Keratinocyte (primary cell): ENCODE measurements around the gene PCK2. TPM values are rescaled to one million over a fixed set of nuclear protein-coding genes. Genes with fewer than 3 reads are reported as not detected.

ENCODE experiments used
- DNase-seq: peaks from one replicate; pipeline ENCODE4 v3.0.0-alpha.2; 2011; ENCODE audit warnings: low read depth, missing footprints, low spot score
- FAIRE-seq: peaks from 2 replicates; lab custom pipeline; 2011; peaks lifted over from hg19 to GRCh38; lab: Jason Lieb, UNC
- H2AFZ ChIP-seq: 2 replicates; pipeline ENCODE4 v1.6.0; 2012; ENCODE audit warnings: low read length, control low read depth, inconsistent platforms; ENCODE audit not compliant: control insufficient read depth
- H3K27ac ChIP-seq: 2 replicates; pipeline ENCODE4 v1.5.1; 2011; ENCODE audit warnings: low read length; ENCODE audit not compliant: control insufficient read depth, insufficient read depth
- H3K27me3 ChIP-seq: 3 replicates; pipeline ENCODE4 v1.6.0; 2011; ENCODE audit warnings: low read length; ENCODE audit not compliant: control insufficient read depth, insufficient read depth; ENCODE audit errors: extremely low read depth
- H3K36me3 ChIP-seq, 2 experiments: 2 replicates in 1 of 2; 3 replicates in 1 of 2; pipeline ENCODE4 v1.5.1; 2011; ENCODE audit warnings: low read length in 2 of 2, mild to moderate bottlenecking in 1 of 2; ENCODE audit not compliant: control insufficient read depth in 2 of 2, insufficient read depth in 2 of 2; ENCODE audit errors: extremely low read depth in 1 of 2
- H3K4me1 ChIP-seq: 3 replicates; pipeline ENCODE4 v1.5.1; 2011; ENCODE audit warnings: low read length; ENCODE audit not compliant: control insufficient read depth, insufficient read depth; ENCODE audit errors: extremely low read depth
- H3K4me2 ChIP-seq: 3 replicates; pipeline ENCODE4 v1.6.0; 2011; ENCODE audit warnings: low read depth, low read length; ENCODE audit not compliant: control insufficient read depth, insufficient read depth; ENCODE audit errors: extremely low read depth
- H3K4me3 ChIP-seq, 3 experiments: fragments of 200-600 bp in 1 of 3; sonication (generic) in 1 of 3; 2 replicates in 2 of 3; 3 replicates in 1 of 3; pipeline ENCODE4 v1.5.1; 2011 to 2016; ENCODE audit warnings: low read length in 3 of 3, mild to moderate bottlenecking in 3 of 3, control low read depth in 2 of 3, inconsistent platforms in 1 of 3, low read depth in 1 of 3, mixed read lengths in 1 of 3, mixed run types in 1 of 3, moderate library complexity in 1 of 3; ENCODE audit not compliant: control insufficient read depth in 2 of 3, insufficient read depth in 2 of 3; ENCODE audit errors: extremely low read depth in 1 of 3
- H3K79me2 ChIP-seq: 2 replicates; pipeline ENCODE4 v1.6.0; 2012; ENCODE audit warnings: low read length; ENCODE audit not compliant: control insufficient read depth, insufficient read depth
- H3K9ac ChIP-seq: 3 replicates; pipeline ENCODE4 v1.6.0; 2011; ENCODE audit warnings: low read length; ENCODE audit not compliant: control insufficient read depth, insufficient read depth; ENCODE audit errors: extremely low read depth
- H3K9me1 ChIP-seq: 3 replicates; pipeline ENCODE4 v1.6.0; 2011; ENCODE audit warnings: low read length; ENCODE audit not compliant: control insufficient read depth, insufficient read depth; ENCODE audit errors: extremely low read depth
- H3K9me3 ChIP-seq: 2 replicates; pipeline ENCODE4 v1.5.1; 2012; ENCODE audit warnings: low read depth, low read length; ENCODE audit not compliant: control insufficient read depth
- H4K20me1 ChIP-seq: 3 replicates; pipeline ENCODE4 v1.6.0; 2011; ENCODE audit warnings: low read length; ENCODE audit not compliant: control insufficient read depth, insufficient read depth; ENCODE audit errors: extremely low read depth
- EZH2 ChIP-seq: IDR thresholded peaks from one replicate; pipeline ENCODE4 v1.6.1; 2012; ENCODE audit warnings: inconsistent platforms, mild to moderate bottlenecking, low read length, moderate library complexity
- dilution Hi-C: fragments of 300-500 bp; cut with MboI; formaldehyde crosslinking; loops from one replicate; pipeline ENCODE4 v1.7.0; 2020; ENCODE audit warnings: low sequenced_read_pairs; ENCODE audit not compliant: extremely low pct_ligation_motif_present
- polyA plus RNA-seq, 5 experiments: library from polyadenylated mRNA; depleted of rRNA in 3 of 5; stranded (reverse) in 3 of 5; stranded (forward) in 1 of 5; unstranded in 1 of 5; fragments of >200 nt; gene quantifications; 1 replicate in 1 of 5; 2 replicates in 3 of 5; 3 replicates in 1 of 5; pipeline versions ENCODE4 v1.2.1 to v1.2.3, GENCODE V29; 2011 to 2012; ENCODE audit warnings: missing spikeins in 2 of 5, low read depth in 1 of 5, low replicate concordance in 1 of 5
- TF ChIP-seq, protein P1 (sequence below), 3 experiments: IDR thresholded peaks in 1 of 3; conservative IDR thresholded peaks in 1 of 3; optimal IDR thresholded peaks in 1 of 3; 2 replicates in 2 of 3; 3 replicates in 1 of 3; pipeline versions ENCODE3 to v1.5.1; 2011; ENCODE audit warnings: low read length in 3 of 3, mild to moderate bottlenecking in 3 of 3, moderate library complexity in 2 of 3, control low read depth in 1 of 3, inconsistent platforms in 1 of 3; ENCODE audit not compliant: insufficient read depth in 2 of 3; ENCODE audit errors: extremely low read depth in 1 of 3

The PCK2 gene
- polyA plus RNA-seq, 1 donor (not counting 4 experiments of a cell fraction or from before 2014, with no cell fraction given): 16.6 TPM

DNA sequence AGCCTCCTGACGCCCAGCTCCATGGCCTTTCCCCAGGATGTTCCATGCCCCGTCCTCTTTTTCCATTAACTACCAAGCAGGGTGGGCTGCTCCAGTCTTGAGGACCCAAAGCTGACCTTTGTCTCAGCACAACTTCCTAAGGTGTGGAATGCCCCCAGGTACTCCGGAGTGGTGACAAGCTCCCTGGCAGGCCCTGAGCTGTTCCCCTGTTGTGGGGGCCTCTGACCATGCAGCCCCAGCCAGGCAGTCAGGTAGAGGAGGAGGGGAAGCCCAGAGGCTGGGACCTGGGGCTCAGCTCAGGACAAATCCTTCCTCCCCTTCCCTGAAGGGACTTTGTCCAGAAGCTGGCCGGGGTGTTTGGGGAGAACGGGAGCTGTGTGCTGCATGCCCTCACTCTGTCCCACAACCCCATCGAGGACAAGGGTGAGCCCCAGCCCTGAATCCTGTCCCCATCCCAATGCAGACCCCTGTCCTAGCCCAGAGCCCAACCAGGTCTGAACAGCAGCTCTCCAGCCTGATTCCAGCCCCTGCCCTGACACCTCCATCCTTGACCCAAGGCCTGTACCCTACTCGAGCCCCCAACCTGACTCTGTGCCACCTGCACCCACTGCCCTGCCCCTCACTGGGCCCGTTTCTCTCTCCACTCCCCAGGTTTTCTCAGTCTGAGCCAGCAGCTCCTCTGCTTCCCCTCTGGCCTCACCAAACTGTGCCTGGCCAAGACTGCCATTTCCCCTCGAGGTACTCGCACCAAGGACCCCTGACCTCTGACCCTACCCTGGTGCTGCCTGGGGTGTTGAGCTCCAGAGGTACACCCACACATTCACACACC lies 37.9 kb upstream of the PCK2 start:
- Histone ChIP-seq H3K9me1 (no peaks in the 10 kb centered on the region), H3K9ac (no peak overlapping the region), H3K79me2 (no peaks in the 10 kb centered on the region), H3K36me3 (no peaks in the 10 kb centered on the region), H3K9me3 (no peaks in the 10 kb centered on the region), H2AFZ (no peak overlapping the region), H3K4me3 (no peak overlapping the region), H3K4me1 (peaks cover 7% of the 10 kb centered on the region), H3K4me2 (no peak overlapping the region), H3K27ac (no peak overlapping the region), H4K20me1 (no peaks in the 10 kb centered on the region), H3K27me3 (no peaks in the 10 kb centered on the region)
- dilution Hi-C loops: no loop called here
- FAIRE-seq (no peak), DNase-seq (no peak)
- TF ChIP-seq, protein P1, sequence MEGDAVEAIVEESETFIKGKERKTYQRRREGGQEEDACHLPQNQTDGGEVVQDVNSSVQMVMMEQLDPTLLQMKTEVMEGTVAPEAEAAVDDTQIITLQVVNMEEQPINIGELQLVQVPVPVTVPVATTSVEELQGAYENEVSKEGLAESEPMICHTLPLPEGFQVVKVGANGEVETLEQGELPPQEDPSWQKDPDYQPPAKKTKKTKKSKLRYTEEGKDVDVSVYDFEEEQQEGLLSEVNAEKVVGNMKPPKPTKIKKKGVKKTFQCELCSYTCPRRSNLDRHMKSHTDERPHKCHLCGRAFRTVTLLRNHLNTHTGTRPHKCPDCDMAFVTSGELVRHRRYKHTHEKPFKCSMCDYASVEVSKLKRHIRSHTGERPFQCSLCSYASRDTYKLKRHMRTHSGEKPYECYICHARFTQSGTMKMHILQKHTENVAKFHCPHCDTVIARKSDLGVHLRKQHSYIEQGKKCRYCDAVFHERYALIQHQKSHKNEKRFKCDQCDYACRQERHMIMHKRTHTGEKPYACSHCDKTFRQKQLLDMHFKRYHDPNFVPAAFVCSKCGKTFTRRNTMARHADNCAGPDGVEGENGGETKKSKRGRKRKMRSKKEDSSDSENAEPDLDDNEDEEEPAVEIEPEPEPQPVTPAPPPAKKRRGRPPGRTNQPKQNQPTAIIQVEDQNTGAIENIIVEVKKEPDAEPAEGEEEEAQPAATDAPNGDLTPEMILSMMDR (optimal IDR thresholded peaks at IDR 0.05 in 1 of 3, IDR thresholded peaks at IDR 0.05 in 1 of 3, conservative IDR thresholded peaks at IDR 0.05 in 1 of 3; ENCODE audit: extremely low read depth in 1 of 3, insufficient read depth in 2 of 3, low read length in 3 of 3): no peak
- no peak for TF ChIP-seq EZH2

- Histone ChIP-seq H3K36me3 (no peaks in the 10 kb centered on the region), H3K4me1 (peaks cover 3% of the 10 kb centered on the region), H2AFZ (no peak overlapping the region), H3K4me3 (no peak overlapping the region), H3K79me2 (no peaks in the 10 kb centered on the region), H3K27ac (no peak overlapping the region), H3K9me3 (no peaks in the 10 kb centered on the region), H3K4me2 (no peak overlapping the region), H3K9ac (no peak overlapping the region), H3K27me3 (no peaks in the 10 kb centered on the region), H3K9me1 (no peaks in the 10 kb centered on the region), H4K20me1 (no peaks in the 10 kb centered on the region)
- TF ChIP-seq, protein P1 (optimal IDR thresholded peaks at IDR 0.05 in 1 of 3, IDR thresholded peaks at IDR 0.05 in 1 of 3, conservative IDR thresholded peaks at IDR 0.05 in 1 of 3; ENCODE audit: extremely low read depth in 1 of 3, insufficient read depth in 2 of 3, low read length in 3 of 3): no peak
- TF ChIP-seq EZH2: no peak
- DNase-seq (no peak), FAIRE-seq (no peak)
- dilution Hi-C loops: no loop called here
These were observed 37.3 kb upstream of the PCK2 start for GRCh38 chr14:24056800-24057184.
